ENCODE measurements around the gene PPBP.

Gene PPBP

DNA sequence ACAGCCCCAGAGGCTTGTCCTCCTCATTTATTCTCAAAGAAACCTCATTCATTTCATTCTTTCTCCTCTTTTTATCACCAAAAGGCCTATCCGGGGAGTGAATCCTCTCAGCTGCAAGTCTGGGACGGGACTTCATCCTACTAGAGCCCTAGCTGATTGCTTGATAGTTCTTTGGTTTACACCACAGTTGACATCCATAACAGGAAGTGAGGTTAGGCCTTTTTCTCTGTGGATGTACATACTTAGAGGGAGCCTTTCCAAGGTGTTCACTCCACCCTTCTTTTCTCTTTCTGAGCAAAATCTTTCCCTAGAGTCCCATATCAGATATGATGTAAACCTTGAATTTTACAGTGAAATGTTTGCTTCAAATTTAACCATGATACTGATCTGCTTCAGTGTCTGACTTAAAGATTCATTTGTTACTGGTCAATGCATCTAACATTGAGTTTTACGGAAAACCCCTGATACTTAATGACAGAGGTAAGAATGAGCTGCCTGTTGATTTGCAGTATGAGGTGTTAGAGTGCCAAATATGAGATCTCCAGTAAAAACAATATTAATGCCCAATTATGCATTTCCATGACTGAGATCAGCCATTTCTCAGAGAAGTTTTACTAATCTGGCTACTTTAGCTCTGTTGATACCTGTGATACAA lies 27.3 kb upstream of the PPBP start:
- Histone ChIP-seq H3K18ac (ENCODE audit: low read depth in 1 of 2, low read length in 2 of 2) (no peak overlapping the region), H2BK120ac (ENCODE audit: low read depth, low read length) (no peak overlapping the region), H2BK12ac (ENCODE audit: low read length in 2 of 2) (no peak overlapping the region)

DNA sequence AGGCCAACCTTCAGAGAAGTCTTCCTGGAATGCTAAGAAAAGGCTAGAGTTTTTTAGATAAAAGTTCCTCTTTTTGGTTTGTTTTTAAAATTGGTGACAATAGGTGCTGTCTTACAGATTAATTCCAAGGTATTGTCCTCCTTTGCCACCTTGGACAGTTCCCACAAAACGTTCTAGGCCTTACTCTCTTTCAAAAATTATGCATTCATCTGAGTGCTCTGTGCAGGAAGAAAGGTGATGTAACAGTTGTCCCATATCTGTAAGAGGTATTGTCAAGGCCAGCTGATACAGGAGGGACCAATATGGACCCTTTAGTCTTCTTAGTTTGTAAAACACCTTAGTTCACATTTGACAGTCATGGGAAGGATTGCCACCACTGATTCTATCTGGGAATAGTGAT lies 26.3 kb upstream of the PPBP start:
- WGBS = no CpG with 5 or more reads among the region's 1 CpG
- no peaks in the 10 kb centered on the region for H3K9me3 ChIP-seq (ENCODE audit: control insufficient read depth, low read length)
- H3K23ac ChIP-seq (ENCODE audit: low read length in 2 of 2) = no peak overlapping the region
- H2BK5ac ChIP-seq (ENCODE audit: low read depth, low read length, poor library complexity, severe bottlenecking) = no peak overlapping the region
- no peak overlapping the region for H2AFZ ChIP-seq (ENCODE audit: low read depth, low read length)
- no peak overlapping the region for H4K8ac ChIP-seq (ENCODE audit: low read length)
- no peak for DNase-seq
- no peaks in the 10 kb centered on the region for H3K36me3 ChIP-seq (ENCODE audit: control insufficient read depth in 1 of 2, insufficient read depth in 2 of 2, low read depth in 1 of 2, low read length in 2 of 2)
- H2AK5ac ChIP-seq (ENCODE audit: low read length, severe bottlenecking) = no peak overlapping the region
- no peak overlapping the region for H2BK120ac ChIP-seq (ENCODE audit: low read depth, low read length)
- H3K4me3 ChIP-seq (ENCODE audit: insufficient read depth in 1 of 2, low read depth in 1 of 2, low read length in 2 of 2) = no peak overlapping the region
- H3K4me2 ChIP-seq (ENCODE audit: low read length, poor library complexity, severe bottlenecking) = no peak overlapping the region
- no peak overlapping the region for H2BK15ac ChIP-seq (ENCODE audit: low read depth, poor library complexity, severe bottlenecking)
- no peaks in the 10 kb centered on the region for H3K27me3 ChIP-seq (ENCODE audit: control insufficient read depth in 1 of 2, insufficient read depth in 1 of 2, low read length in 2 of 2)
- no peak overlapping the region for H3K4ac ChIP-seq (ENCODE audit: low read depth in 1 of 2, low read length in 2 of 2)
- H3K79me1 ChIP-seq (replicated peaks; ENCODE audit: low read length, poor library complexity, severe bottlenecking) = no peaks in the 10 kb centered on the region
- H3K4me1 ChIP-seq (ENCODE audit: control insufficient read depth, insufficient read depth, low read depth, low read length) = no peaks in the 10 kb centered on the region
- H3K14ac ChIP-seq (ENCODE audit: low read length in 2 of 2) = no peak overlapping the region
- H3K27ac ChIP-seq (ENCODE audit: low read length, poor library complexity, severe bottlenecking) = no peak overlapping the region
- no peak overlapping the region for H3K9ac ChIP-seq (ENCODE audit: low read length)
- H2BK12ac ChIP-seq (ENCODE audit: low read length in 2 of 2) = no peak overlapping the region
- H4K91ac ChIP-seq (ENCODE audit: low read length) = no peak overlapping the region
- H3K18ac ChIP-seq (ENCODE audit: low read depth in 1 of 2, low read length in 2 of 2) = no peak overlapping the region

More for the DNA sequence above, 27.3 kb upstream of the PPBP start:
- Histone ChIP-seq H3K4me3 (ENCODE audit: insufficient read depth in 1 of 2, low read depth in 1 of 2, low read length in 2 of 2) (no peak overlapping the region), H3K27ac (ENCODE audit: low read length, poor library complexity, severe bottlenecking) (no peak overlapping the region), H3K27me3 (ENCODE audit: control insufficient read depth in 1 of 2, insufficient read depth in 1 of 2, low read length in 2 of 2) (no peaks in the 10 kb centered on the region), H4K8ac (ENCODE audit: low read length) (no peak overlapping the region), H2AK5ac (ENCODE audit: low read length, severe bottlenecking) (no peak overlapping the region), H4K91ac (ENCODE audit: low read length) (no peak overlapping the region), H3K9me3 (ENCODE audit: control insufficient read depth, low read length) (no peaks in the 10 kb centered on the region), H3K79me1 (replicated peaks; ENCODE audit: low read length, poor library complexity, severe bottlenecking) (no peaks in the 10 kb centered on the region), H2AFZ (ENCODE audit: low read depth, low read length) (no peak overlapping the region), H2BK5ac (ENCODE audit: low read depth, low read length, poor library complexity, severe bottlenecking) (no peak overlapping the region), H3K4me2 (ENCODE audit: low read length, poor library complexity, severe bottlenecking) (no peak overlapping the region), H2BK15ac (ENCODE audit: low read depth, poor library complexity, severe bottlenecking) (no peak overlapping the region), H3K36me3 (ENCODE audit: control insufficient read depth in 1 of 2, insufficient read depth in 2 of 2, low read depth in 1 of 2, low read length in 2 of 2) (no peaks in the 10 kb centered on the region), H3K14ac (ENCODE audit: low read length in 2 of 2) (no peak overlapping the region), H3K9ac (ENCODE audit: low read length) (no peak overlapping the region), H3K4ac (ENCODE audit: low read depth in 1 of 2, low read length in 2 of 2) (no peak overlapping the region), H3K4me1 (ENCODE audit: control insufficient read depth, insufficient read depth, low read depth, low read length) (no peaks in the 10 kb centered on the region), H3K23ac (ENCODE audit: low read length in 2 of 2) (no peak overlapping the region)
- 85% methylated on average over 2 of the region's 3 CpGs for WGBS
- DNase-seq = no peak

- no peak overlapping the region for H3K27ac ChIP-seq (ENCODE audit: low read length, poor library complexity, severe bottlenecking)
- H2BK12ac ChIP-seq (ENCODE audit: low read length in 2 of 2) = no peak overlapping the region
- H3K4ac ChIP-seq (ENCODE audit: low read depth in 1 of 2, low read length in 2 of 2) = no peak overlapping the region
- H3K79me1 ChIP-seq (replicated peaks; ENCODE audit: low read length, poor library complexity, severe bottlenecking) = no peaks in the 10 kb centered on the region
- no peak overlapping the region for H3K9ac ChIP-seq (ENCODE audit: low read length)
- H2AFZ ChIP-seq (ENCODE audit: low read depth, low read length) = no peak overlapping the region
- no peak overlapping the region for H3K18ac ChIP-seq (ENCODE audit: low read depth in 1 of 2, low read length in 2 of 2)
- H3K4me3 ChIP-seq (ENCODE audit: insufficient read depth in 1 of 2, low read depth in 1 of 2, low read length in 2 of 2) = no peak overlapping the region
- no peak overlapping the region for H3K14ac ChIP-seq (ENCODE audit: low read length in 2 of 2)
- no peak for DNase-seq
- H4K8ac ChIP-seq (ENCODE audit: low read length) = no peak overlapping the region
- no peak overlapping the region for H3K23ac ChIP-seq (ENCODE audit: low read length in 2 of 2)
- H2BK15ac ChIP-seq (ENCODE audit: low read depth, poor library complexity, severe bottlenecking) = no peak overlapping the region
- no peak overlapping the region for H3K4me2 ChIP-seq (ENCODE audit: low read length, poor library complexity, severe bottlenecking)
- H3K4me1 ChIP-seq (ENCODE audit: control insufficient read depth, insufficient read depth, low read depth, low read length) = no peaks in the 10 kb centered on the region
- no peaks in the 10 kb centered on the region for H3K27me3 ChIP-seq (ENCODE audit: control insufficient read depth in 1 of 2, insufficient read depth in 1 of 2, low read length in 2 of 2)
- H4K91ac ChIP-seq (ENCODE audit: low read length) = no peak overlapping the region
- H2AK5ac ChIP-seq (ENCODE audit: low read length, severe bottlenecking) = no peak overlapping the region
- H3K9me3 ChIP-seq (ENCODE audit: control insufficient read depth, low read length) = no peaks in the 10 kb centered on the region
- no peaks in the 10 kb centered on the region for H3K36me3 ChIP-seq (ENCODE audit: control insufficient read depth in 1 of 2, insufficient read depth in 2 of 2, low read depth in 1 of 2, low read length in 2 of 2)
- H2BK120ac ChIP-seq (ENCODE audit: low read depth, low read length) = no peak overlapping the region
- 74% methylated on average over 2 of the region's 2 CpGs for WGBS
- H2BK5ac ChIP-seq (ENCODE audit: low read depth, low read length, poor library complexity, severe bottlenecking) = no peak overlapping the region
Measured at GRCh38 chr4:74013264-74013663, 25.3 kb upstream of the PPBP start.

DNA sequence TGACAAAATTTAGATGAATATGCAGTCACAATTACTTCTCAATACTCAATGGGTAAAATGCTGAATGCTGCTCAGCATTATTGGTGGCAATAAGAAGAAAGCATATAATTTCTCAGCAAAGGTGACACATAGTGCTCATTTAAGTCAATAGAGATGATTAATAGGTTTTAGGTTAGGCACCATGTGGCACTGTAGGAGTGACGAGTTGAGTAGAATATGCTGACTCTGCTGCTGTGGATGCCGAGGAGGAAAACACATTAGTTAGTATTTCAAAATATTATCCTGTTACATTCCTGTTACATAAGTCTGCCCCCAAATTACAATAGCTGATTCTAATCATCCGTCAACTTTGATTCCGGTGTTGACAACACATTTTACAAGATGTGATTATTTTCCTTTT lies 24.1 kb upstream of the PPBP start:
- DNase-seq = no peak
- Histone ChIP-seq H3K4me2 (ENCODE audit: low read length, poor library complexity, severe bottlenecking) (no peak overlapping the region), H3K27me3 (ENCODE audit: control insufficient read depth in 1 of 2, insufficient read depth in 1 of 2, low read length in 2 of 2) (no peaks in the 10 kb centered on the region), H3K14ac (ENCODE audit: low read length in 2 of 2) (no peak overlapping the region), H2BK12ac (ENCODE audit: low read length in 2 of 2) (no peak overlapping the region), H2BK120ac (ENCODE audit: low read depth, low read length) (no peak overlapping the region), H3K79me1 (replicated peaks; ENCODE audit: low read length, poor library complexity, severe bottlenecking) (no peaks in the 10 kb centered on the region), H3K4me3 (ENCODE audit: insufficient read depth in 1 of 2, low read depth in 1 of 2, low read length in 2 of 2) (no peak overlapping the region), H2AK5ac (ENCODE audit: low read length, severe bottlenecking) (no peak overlapping the region), H3K9me3 (ENCODE audit: control insufficient read depth, low read length) (no peaks in the 10 kb centered on the region), H4K91ac (ENCODE audit: low read length) (no peak overlapping the region), H3K18ac (ENCODE audit: low read depth in 1 of 2, low read length in 2 of 2) (no peak overlapping the region), H3K9ac (ENCODE audit: low read length) (no peak overlapping the region), H2BK5ac (ENCODE audit: low read depth, low read length, poor library complexity, severe bottlenecking) (no peak overlapping the region), H3K27ac (ENCODE audit: low read length, poor library complexity, severe bottlenecking) (no peak overlapping the region), H3K36me3 (ENCODE audit: control insufficient read depth in 1 of 2, insufficient read depth in 2 of 2, low read depth in 1 of 2, low read length in 2 of 2) (no peaks in the 10 kb centered on the region), H3K4me1 (ENCODE audit: control insufficient read depth, insufficient read depth, low read depth, low read length) (no peaks in the 10 kb centered on the region), H3K23ac (ENCODE audit: low read length in 2 of 2) (no peak overlapping the region), H4K8ac (ENCODE audit: low read length) (no peak overlapping the region), H2AFZ (ENCODE audit: low read depth, low read length) (no peak overlapping the region), H3K4ac (ENCODE audit: low read depth in 1 of 2, low read length in 2 of 2) (no peak overlapping the region), H2BK15ac (ENCODE audit: low read depth, poor library complexity, severe bottlenecking) (no peak overlapping the region)
- 96% methylated on average over 2 of the region's 4 CpGs for WGBS
